A673 (cell line): Measurements from ENCODE around the gene ADGRF4. TPM values are rescaled to one million over a fixed set of nuclear protein-coding genes. Genes with fewer than 3 reads are reported as not detected.

Source experiments
- BruUV-seq: library from RNA; stranded (reverse); fragments of 400-500 nt; replicated peaks from 2 replicates; lab custom pipeline; 2021; lab: Mats Ljungman, UMichigan
- CTCF ChIA-PET: fragments of 300-600 bp; sonication (Branson Sonifier 250); formaldehyde crosslinking; loops from one replicate; lab custom pipeline; 2022; ENCODE audit warnings: antibody characterized with exemption; lab: Charles Lee
- POLR2A ChIA-PET: fragments of 300-600 bp; sonication (Branson Sonifier 250); formaldehyde crosslinking; loops from one replicate; lab custom pipeline; 2022; ENCODE audit warnings: antibody characterized with exemption; ENCODE audit not compliant: low non-redundant PET; lab: Charles Lee
- DNase-seq: peaks from one replicate; pipeline ENCODE4 v3.0.0-alpha.2; 2015; ENCODE audit warnings: low spot score
- H3K27ac ChIP-seq: fragments of 200-600 bp; sonication (generic); 2 replicates; pipeline ENCODE4 v1.5.1; 2016; ENCODE audit warnings: mixed run types, low read depth, mild to moderate bottlenecking, mixed read lengths, antibody characterized with exemption, low read length; ENCODE audit not compliant: poor library complexity, severe bottlenecking
- H3K27me3 ChIP-seq: fragments of 200-600 bp; sonication (generic); replicated peaks from 2 replicates; pipeline ENCODE4 v1.6.1; 2017; ENCODE audit warnings: mixed run types, low read depth, mild to moderate bottlenecking, mixed read lengths, antibody characterized with exemption, low read length; ENCODE audit not compliant: insufficient read depth, poor library complexity
- H3K36me3 ChIP-seq: fragments of 200-600 bp; sonication (generic); 2 replicates; pipeline ENCODE4 v1.6.1; 2016; ENCODE audit warnings: mixed run types, mild to moderate bottlenecking, mixed read lengths, antibody characterized with exemption, low read length; ENCODE audit not compliant: insufficient read depth, poor library complexity, severe bottlenecking
- H3K4me1 ChIP-seq: fragments of 200-600 bp; sonication (generic); 2 replicates; pipeline ENCODE4 v1.6.1; 2017; ENCODE audit warnings: mixed run types, mild to moderate bottlenecking, mixed read lengths, antibody characterized with exemption, low read length; ENCODE audit not compliant: insufficient read depth, poor library complexity, severe bottlenecking
- H3K4me3 ChIP-seq: fragments of 200-600 bp; sonication (generic); 2 replicates; pipeline ENCODE4 v1.5.1; 2016; ENCODE audit warnings: low read depth, mixed run types, mild to moderate bottlenecking, mixed read lengths, low read length; ENCODE audit not compliant: poor library complexity, severe bottlenecking
- H3K9me3 ChIP-seq: fragments of 200-600 bp; sonication (generic); 2 replicates; pipeline ENCODE4 v1.6.1; 2016; ENCODE audit warnings: mixed run types, low read depth, mild to moderate bottlenecking, mixed read lengths, antibody characterized with exemption, low read length; ENCODE audit not compliant: poor library complexity, severe bottlenecking
- CTCF ChIP-seq: fragments of 300-800, 200-600 bp; sonication (generic); conservative IDR thresholded peaks from 2 replicates; pipeline ENCODE4 v1.5.1; 2017; ENCODE audit warnings: low read depth, mild to moderate bottlenecking, antibody characterized with exemption, low read length, moderate library complexity, mixed read lengths
- EZH2 ChIP-seq: fragments of 200-600 bp; sonication (generic); IDR thresholded peaks from 2 replicates; pipeline ENCODE4 v1.6.1; 2017; ENCODE audit warnings: borderline replicate concordance, low read depth, mild to moderate bottlenecking, mixed read lengths, antibody characterized with exemption, low read length; ENCODE audit not compliant: poor library complexity, severe bottlenecking
- intact Hi-C: fragments of 100-400 bp; cut with micrococcal nuclease; formaldehyde crosslinking; loops from one replicate; pipeline ENCODE4 v1.10.0; 2022; ENCODE audit not compliant: unreplicated experiment
- total RNA-seq: library from RNA; stranded (reverse); gene quantifications from 2 replicates; pipeline ENCODE4 v1.2.3, GENCODE V29; 2021

Gene ADGRF4
- total RNA-seq, 1 experiment from 2014 or later = not detected

DNA sequence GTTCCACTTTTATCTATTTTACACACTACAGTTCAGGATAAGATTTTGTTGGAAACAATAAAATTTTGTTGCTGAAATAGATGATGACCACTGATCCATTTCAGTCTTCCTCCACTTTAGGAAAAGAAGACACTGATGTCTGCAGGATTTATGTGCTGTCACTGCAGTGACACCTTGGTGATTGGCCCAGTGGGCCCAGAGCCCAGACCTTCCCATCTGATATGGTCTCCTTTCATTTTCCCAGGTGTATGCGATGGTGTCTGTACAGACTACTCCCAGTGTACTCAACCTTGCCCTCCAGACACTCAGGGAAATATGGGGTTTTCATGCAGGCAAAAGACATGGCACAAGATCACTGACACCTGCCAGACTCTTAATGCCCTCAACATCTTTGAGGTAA, 19.6 kb upstream of the ADGRF4 start:
- Histone ChIP-seq H3K4me1 (no peaks in the 10 kb centered on the region), H3K27ac (no peak overlapping the region), H3K27me3 (no peaks in the 10 kb centered on the region), H3K9me3 (no peaks in the 10 kb centered on the region), H3K4me3 (no peak overlapping the region), H3K36me3 (no peaks in the 10 kb centered on the region)
- BruUV-seq = no TSS peak
- DNase-seq = no peak
- intact Hi-C loops = no loop called here
- TF ChIP-seq EZH2 = no peak
- no peak for TF ChIP-seq CTCF
- ChIA-PET CTCF (no interaction called here), POLR2A (no interaction called here)

DNA sequence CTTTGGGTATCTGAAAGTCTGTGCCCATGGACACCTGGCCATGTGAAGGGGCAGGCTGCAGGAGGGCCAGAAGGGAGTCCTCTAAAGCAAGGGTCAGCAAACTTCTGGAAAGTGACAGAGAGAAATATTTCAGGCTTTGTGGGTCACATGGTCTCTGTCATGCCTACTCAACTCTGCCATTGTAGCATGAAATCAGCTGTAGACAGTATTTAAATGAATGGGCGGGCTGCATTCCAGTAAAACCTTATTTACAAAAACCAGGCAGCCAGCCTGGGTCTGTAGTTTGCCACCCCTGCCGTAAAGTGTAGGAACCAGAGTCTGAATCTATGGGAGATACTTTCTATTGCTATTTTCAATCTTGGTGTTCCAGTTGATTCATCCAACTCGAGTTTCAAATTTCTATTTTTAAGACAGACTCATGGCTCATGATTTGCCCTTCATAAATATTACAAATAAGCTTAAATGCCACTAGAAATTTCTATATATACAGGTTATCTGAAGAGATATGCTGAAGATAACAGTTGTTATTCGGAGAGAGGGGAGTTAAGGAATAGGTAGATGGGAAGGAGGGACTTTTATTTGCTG, 19.0 kb upstream of the ADGRF4 start:
- no peak overlapping the region for H3K4me3 ChIP-seq
- H3K9me3 ChIP-seq = no peaks in the 10 kb centered on the region
- no peak for TF ChIP-seq CTCF
- no TSS peak for BruUV-seq
- DNase-seq = no peak
- intact Hi-C loops = no loop called here
- H3K27me3 ChIP-seq = no peaks in the 10 kb centered on the region
- ChIA-PET POLR2A (no interaction called here), CTCF (no interaction called here)
- no peaks in the 10 kb centered on the region for H3K4me1 ChIP-seq
- no peak overlapping the region for H3K27ac ChIP-seq
- H3K36me3 ChIP-seq = no peaks in the 10 kb centered on the region

DNA sequence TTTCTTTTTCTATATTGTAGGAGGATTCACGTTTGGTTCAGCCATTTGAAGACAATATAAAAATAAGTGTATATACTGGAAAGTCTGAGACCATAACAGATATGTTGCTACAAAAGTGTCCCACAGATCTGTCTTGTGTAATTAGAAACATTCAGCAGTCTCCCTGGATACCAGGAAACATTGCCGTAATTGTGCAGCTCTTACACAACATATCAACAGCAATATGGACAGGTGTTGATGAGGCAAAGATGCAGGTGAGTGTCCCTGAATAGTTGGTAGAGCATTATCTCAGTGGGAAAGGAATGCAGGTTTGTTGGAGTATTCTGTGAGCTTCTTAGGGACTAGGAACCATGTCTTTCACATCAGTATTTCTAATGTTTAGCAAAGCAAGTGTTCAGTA, 18.3 kb upstream of the ADGRF4 start:
- POLR2A ChIA-PET = no interaction called here
- Histone ChIP-seq H3K27ac (no peak overlapping the region), H3K27me3 (no peaks in the 10 kb centered on the region), H3K36me3 (no peaks in the 10 kb centered on the region), H3K9me3 (no peaks in the 10 kb centered on the region), H3K4me3 (no peak overlapping the region), H3K4me1 (no peaks in the 10 kb centered on the region)
- DNase-seq = no peak
- no TSS peak for BruUV-seq
- TF ChIP-seq EZH2 = no peak
- no peak for TF ChIP-seq CTCF
- intact Hi-C loops = no loop called here
- CTCF ChIA-PET = no interaction called here
